Measurements from ENCODE around the gene PCDHGA6.
"Not testable (repeated sequence)": the region's sequence is repeated elsewhere in the genome, so short reads cannot be mapped to it uniquely, and the experiment has no call there.

PCDHGA6 gene

GRCh38 chr5:141360685-141361084 lies 13.0 kb upstream of the PCDHGA6 start:
- DNase-seq = no peak

GRCh38 chr5:141362719-141363118 lies 11.0 kb upstream of the PCDHGA6 start:
- no peak for DNase-seq

GRCh38 chr5:141363952-141364660 lies 9.6 kb upstream of the PCDHGA6 start, which contains the start of gene PCDHGA5:
TSS of gene PCDHGA5 (plus strand) at chr5:141364162. CDS start at chr5:141364331, 169 bp downstream.
- no peak for DNase-seq

GRCh38 chr5:141366016-141366896 lies 7.4 kb upstream of the PCDHGA6 start:
- no peak for DNase-seq

- DNase-seq = no peak
Measured at GRCh38 chr5:141369994-141370848, 3.5 kb upstream of the PCDHGA6 start, which contains the start of gene PCDHGB3. TSS of gene PCDHGB3 (plus strand) at chr5:141370242. CDS start at chr5:141370395, 153 bp downstream.

GRCh38 chr5:141371572-141372475 lies 1.9 kb upstream of the PCDHGA6 start:
- no peak for DNase-seq

GRCh38 chr5:141374627-141375026 lies 936 bp downstream of the PCDHGA6 start:
- DNase-seq = no peak

GRCh38 chr5:141375444-141376155 lies 1.9 kb downstream of the PCDHGA6 start:
- not testable (repeated sequence) for DNase-seq

GRCh38 chr5:141382469-141383294 lies 9.0 kb downstream of the PCDHGA6 start, which contains the start of gene PCDHGA7:
TSS of gene PCDHGA7 (plus strand) at chr5:141382742. CDS start at chr5:141382900, 158 bp downstream.
- DNase-seq = no peak

GRCh38 chr5:141383345-141383744 lies 9.7 kb downstream of the PCDHGA6 start:
- no peak for DNase-seq

GRCh38 chr5:141384471-141385267 lies 11.0 kb downstream of the PCDHGA6 start:
- no peak for DNase-seq

GRCh38 chr5:141387557-141388311 lies 14.0 kb downstream of the PCDHGA6 start, which contains the start of gene PCDHGB4:
TSS of gene PCDHGB4 (plus strand) at chr5:141387698. CDS start at chr5:141387885, 187 bp downstream.
- DNase-seq = not testable (repeated sequence)

GRCh38 chr5:141388661-141389060 lies 15.0 kb downstream of the PCDHGA6 start:
- DNase-seq = no peak

GRCh38 chr5:141389153-141390042 lies 15.7 kb downstream of the PCDHGA6 start:
- DNase-seq = no peak

GRCh38 chr5:141392429-141393198 lies 18.9 kb downstream of the PCDHGA6 start, which contains the start of gene PCDHGA8:
TSS of gene PCDHGA8 (plus strand) at chr5:141392633. CDS start at chr5:141392814, 181 bp downstream.
- DNase-seq = no peak

- no peak for DNase-seq
Measured at GRCh38 chr5:141393267-141393666, 19.6 kb downstream of the PCDHGA6 start.

Measured in DMS153 (cell line).